Coronary artery (tissue), 2 donors: ENCODE measurements around the gene ZFP36L1.

Experiments used
- DNase-seq: peaks from one replicate; pipeline ENCODE4 v3.0.0-alpha.2; 2017; ENCODE audit warnings: low spot score
- H3K27ac ChIP-seq, 2 donors: fragments of 200-600 bp; sonication (generic); one replicate each; pipeline ENCODE4 v1.5.1; 2016 to 2019
- H3K4me3 ChIP-seq: fragments of 200-600 bp; sonication (generic); 2 replicates; pipeline ENCODE4 v1.5.1; 2016; ENCODE audit warnings: mild to moderate bottlenecking, moderate library complexity
- TF ChIP-seq, protein P1 (sequence below): fragments of 200-600 bp; sonication (generic); IDR thresholded peaks from one replicate; pipeline ENCODE4 v1.5.1; 2019; ENCODE audit warnings: antibody characterized with exemption

ZFP36L1 gene

DNA sequence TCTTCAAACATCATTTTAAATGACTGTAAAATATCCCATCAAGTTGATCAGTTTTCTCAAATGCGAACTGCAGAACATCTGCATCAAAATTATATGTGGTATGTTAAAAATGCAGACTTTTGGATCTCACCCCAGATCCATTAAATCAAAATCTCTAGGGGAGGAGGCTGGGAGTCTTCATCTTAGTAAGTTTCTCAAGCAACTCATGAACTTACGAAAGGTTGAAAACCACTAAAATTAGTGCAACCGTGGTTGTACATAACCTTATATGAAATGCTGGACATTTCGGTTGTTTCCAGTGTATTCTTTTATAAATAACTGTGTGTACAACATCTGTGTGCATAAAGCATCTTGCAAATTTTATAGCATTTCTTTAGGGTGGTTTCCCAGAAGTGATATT is 39.2 kb downstream of the ZFP36L1 start:
- DNase-seq = no peak
- no peak overlapping the region for H3K4me3 ChIP-seq
- TF ChIP-seq, protein P1, sequence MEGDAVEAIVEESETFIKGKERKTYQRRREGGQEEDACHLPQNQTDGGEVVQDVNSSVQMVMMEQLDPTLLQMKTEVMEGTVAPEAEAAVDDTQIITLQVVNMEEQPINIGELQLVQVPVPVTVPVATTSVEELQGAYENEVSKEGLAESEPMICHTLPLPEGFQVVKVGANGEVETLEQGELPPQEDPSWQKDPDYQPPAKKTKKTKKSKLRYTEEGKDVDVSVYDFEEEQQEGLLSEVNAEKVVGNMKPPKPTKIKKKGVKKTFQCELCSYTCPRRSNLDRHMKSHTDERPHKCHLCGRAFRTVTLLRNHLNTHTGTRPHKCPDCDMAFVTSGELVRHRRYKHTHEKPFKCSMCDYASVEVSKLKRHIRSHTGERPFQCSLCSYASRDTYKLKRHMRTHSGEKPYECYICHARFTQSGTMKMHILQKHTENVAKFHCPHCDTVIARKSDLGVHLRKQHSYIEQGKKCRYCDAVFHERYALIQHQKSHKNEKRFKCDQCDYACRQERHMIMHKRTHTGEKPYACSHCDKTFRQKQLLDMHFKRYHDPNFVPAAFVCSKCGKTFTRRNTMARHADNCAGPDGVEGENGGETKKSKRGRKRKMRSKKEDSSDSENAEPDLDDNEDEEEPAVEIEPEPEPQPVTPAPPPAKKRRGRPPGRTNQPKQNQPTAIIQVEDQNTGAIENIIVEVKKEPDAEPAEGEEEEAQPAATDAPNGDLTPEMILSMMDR = no peak
- H3K27ac ChIP-seq = no peak overlapping the region

DNA sequence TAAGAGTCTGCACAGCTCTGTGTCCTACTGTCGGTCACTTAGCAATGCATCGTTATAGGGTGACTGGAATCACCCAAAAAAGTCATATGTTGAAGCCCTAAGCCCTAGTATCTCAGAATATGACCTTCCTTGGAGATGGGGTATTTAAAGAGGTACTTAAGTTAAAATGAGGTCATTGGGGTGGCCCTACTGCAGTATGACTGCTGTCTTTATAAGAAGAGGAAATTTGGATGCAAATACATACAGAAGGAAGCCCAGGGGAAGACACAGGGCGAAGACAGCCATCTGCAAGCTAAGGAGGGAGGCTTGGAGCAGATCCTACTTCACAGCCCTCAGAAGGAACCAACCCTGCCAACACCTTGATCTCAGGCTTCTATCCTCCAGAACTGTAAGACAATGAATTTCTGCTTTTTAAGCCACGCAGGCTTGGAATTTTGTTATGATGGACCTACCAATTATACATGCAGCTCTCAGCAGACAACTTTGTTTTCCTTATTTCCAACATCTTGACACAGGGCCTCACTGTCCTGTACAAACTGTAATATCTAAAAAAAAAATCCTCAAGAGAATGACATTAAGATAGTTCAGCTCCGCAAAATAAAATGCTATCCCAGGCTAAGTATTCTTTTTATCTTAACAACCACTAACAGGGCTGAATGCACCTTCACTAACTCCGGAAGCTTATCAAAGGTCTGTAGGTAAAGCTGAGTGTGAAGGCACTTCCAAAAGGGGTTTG is 40.4 kb downstream of the ZFP36L1 start:
- DNase-seq = no peak
- Histone ChIP-seq H3K27ac (no peak overlapping the region), H3K4me3 (no peak overlapping the region)
- TF ChIP-seq, protein P1 = no peak

DNA sequence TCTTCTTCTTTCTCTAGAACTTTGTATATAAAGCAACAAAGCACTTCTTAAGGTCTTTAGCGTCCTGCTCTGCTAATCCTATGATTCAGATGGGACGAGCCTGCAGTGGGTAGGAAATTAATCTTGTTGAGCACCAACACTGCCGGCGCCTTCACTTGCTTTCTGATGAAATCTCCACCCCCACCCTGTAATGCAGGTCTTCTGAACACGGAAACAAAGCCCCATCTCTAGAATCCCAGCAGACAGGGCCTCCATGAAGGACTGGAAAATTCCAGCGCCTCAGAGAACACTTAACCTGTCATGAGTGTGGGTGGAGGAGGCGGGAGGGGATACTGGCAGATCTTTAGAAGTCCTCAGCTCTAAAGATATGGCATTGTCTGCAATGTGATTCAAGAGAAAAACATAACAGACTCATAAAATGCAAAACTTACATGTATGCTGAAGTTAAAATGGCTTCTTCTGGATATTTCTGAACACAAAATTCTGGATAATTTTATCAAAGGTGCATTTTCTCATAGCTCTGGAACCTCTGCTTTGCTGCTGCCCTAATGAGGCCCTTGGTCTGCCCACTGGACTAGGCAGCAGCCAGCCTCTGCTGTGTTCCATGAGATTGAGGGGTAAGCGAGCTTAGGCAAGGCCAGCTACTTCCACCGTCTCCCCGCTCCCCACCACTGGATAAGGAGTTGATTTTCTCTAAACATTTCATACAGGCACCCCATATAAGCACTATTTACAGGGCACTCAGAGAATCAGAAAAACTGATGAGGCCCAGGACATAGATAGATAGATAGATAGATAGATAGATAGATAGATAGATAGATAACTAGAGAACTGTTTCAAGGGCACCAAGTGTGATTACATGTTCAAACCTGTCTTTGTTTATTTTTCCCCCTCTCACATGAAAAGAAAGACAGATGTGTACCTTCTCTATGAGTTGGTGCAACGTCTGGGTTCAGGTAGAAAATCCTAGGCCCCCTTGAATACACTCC is 43.1 kb downstream of the ZFP36L1 start:
- Histone ChIP-seq H3K4me3 (no peak overlapping the region), H3K27ac (no peak overlapping the region)
- TF ChIP-seq, protein P1 = no peak
- DNase-seq = no peak

DNA sequence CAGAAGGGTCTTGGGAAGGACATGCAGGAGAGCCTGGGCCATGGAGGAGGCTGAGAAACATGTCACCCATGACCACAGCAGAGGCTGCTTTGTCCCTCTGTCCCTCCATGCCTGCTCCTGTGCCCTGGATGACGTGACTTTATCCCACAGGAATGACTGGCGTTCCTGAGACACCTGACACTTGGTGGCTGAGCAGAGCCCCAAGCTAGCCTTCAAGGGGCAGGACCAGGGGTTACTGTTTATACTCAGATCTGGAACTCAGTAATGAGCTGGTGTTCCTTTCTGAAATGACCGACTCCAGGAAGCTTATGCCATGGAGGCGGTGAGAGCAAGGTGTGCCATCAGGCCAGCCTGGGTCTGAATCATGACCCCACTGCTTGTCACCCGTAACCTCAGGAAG is 44.2 kb downstream of the ZFP36L1 start:
- Histone ChIP-seq H3K27ac (no peak overlapping the region), H3K4me3 (no peak overlapping the region)
- DNase-seq = no peak
- TF ChIP-seq, protein P1 = no peak

DNA sequence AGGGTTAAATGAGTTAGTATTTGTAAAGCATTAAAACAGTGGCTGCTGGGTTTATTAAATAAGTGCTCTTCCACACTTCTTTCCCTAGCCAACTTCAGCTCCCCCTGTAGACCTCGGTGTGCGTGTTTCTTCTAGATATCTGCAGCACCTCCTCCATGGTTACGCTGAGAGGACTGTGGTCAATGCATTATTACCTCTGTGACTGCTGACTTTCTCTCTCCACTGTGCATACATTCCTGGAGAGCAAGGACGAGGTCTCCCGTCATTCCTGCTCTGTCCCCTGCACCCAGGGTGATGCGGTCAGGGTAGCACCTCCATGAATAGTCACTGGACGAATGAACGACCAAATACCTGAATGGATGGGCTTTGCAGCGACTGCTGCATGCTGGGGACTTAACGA is 44.6 kb downstream of the ZFP36L1 start:
- TF ChIP-seq, protein P1 = no peak
- DNase-seq = no peak
- Histone ChIP-seq H3K27ac (no peak overlapping the region), H3K4me3 (no peak overlapping the region)

DNA sequence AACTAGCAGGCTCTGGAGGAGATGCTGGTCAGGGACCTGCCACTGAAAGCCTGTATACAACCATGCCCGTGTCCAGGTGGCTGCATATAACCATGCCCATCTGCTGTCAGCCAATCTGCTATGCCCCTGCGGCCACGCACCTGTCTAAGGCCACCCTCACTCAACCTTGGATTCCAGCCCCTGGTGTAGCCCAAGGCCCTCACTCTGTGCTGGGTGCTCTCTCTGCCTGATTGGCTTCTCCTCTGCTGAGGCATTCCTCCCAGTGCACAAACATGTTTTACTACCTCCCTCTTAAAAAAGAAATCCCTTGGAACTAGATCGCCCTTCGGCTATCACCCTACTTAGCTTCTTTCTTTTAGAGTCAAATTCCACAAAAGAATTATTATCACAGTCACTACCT is 45.5 kb downstream of the ZFP36L1 start:
- Histone ChIP-seq H3K4me3 (no peak overlapping the region), H3K27ac (no peak overlapping the region)
- TF ChIP-seq, protein P1 = no peak
- no peak for DNase-seq
